ENCODE measurements around the gene VWF.
A peak's percentile ranks its signal among the peaks of the same experiment; 100 is the strongest.

VWF gene

DNA sequence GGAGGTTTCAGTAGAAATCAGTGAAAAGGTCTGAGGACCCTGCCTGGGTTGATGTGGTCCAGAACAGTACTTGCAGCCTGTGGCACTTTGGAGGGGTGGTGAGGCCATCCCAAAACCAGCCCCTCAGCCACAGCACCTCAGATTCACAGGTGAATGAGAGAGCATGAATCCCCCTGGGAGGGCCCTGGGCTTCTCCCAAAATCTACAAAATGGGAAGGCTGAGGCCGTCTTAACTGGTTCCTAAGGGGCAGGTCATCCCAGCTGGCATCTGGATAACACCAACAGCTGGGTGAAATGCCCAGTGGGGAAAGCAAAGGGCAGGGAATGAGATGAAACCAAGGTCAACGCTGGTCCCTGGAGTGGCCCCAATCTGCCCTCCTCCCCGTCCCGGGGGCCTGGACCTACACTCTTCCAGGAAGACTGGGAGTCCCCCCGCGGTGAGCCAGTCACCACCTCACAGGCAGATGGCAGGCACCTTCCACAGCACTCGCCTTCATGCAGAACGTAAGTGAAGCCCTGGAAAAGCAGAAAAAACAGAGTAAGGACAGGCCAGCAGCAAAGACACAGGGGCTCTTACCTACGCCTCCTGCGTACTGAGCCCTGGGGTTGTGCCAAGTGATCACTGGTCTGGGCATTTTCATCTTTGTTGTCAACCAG is 153.1 kb downstream of the VWF start:
- no peak overlapping the region for H3K4me3 ChIP-seq (ENCODE audit: low read length)
- TF ChIP-seq, protein P1, sequence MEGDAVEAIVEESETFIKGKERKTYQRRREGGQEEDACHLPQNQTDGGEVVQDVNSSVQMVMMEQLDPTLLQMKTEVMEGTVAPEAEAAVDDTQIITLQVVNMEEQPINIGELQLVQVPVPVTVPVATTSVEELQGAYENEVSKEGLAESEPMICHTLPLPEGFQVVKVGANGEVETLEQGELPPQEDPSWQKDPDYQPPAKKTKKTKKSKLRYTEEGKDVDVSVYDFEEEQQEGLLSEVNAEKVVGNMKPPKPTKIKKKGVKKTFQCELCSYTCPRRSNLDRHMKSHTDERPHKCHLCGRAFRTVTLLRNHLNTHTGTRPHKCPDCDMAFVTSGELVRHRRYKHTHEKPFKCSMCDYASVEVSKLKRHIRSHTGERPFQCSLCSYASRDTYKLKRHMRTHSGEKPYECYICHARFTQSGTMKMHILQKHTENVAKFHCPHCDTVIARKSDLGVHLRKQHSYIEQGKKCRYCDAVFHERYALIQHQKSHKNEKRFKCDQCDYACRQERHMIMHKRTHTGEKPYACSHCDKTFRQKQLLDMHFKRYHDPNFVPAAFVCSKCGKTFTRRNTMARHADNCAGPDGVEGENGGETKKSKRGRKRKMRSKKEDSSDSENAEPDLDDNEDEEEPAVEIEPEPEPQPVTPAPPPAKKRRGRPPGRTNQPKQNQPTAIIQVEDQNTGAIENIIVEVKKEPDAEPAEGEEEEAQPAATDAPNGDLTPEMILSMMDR (IDR thresholded peaks at IDR 0.05; ENCODE audit: insufficient read depth, low read depth, low read length, missing control alignments): no peak
- no peak for DNase-seq (ENCODE audit: low read depth)

DNA sequence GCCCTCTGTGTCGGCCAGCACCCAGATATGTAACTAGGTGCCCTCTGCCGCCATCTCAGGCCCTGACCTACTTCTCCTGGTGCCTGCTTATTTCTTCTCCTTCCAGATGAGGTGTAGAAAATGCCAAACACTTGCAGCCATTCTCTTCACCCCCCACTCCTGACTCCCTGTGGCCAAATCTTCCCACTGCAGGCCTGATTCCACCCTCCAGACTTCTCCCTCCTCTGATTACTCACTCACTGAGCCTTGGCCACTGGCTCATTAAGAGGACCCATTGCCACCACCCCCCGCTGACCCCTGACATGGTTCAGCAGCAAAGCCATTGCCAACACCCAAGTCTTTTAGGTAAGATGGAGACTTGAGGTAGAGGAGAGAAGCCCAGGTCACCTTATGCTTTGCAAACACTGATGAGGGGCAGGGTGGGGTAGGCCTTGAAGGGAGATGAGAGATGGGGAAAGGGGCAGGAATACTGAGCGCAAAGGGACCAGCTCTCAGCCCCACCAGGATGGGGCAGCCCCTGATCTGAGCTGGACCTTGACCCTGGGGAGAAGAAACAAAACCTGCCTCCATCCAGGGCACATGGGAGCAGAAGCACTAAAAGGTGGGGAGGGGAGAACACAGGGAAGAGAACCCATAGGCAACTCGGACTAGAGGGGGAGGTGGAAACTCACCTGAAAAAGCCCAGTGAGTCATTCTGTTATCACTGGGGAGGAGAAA is 154.3 kb downstream of the VWF start:
- no peak overlapping the region for H3K4me3 ChIP-seq (ENCODE audit: low read length)
- no peak for DNase-seq (ENCODE audit: low read depth)
- TF ChIP-seq, protein P1 (IDR thresholded peaks at IDR 0.05; ENCODE audit: insufficient read depth, low read depth, low read length, missing control alignments): no peak

DNA sequence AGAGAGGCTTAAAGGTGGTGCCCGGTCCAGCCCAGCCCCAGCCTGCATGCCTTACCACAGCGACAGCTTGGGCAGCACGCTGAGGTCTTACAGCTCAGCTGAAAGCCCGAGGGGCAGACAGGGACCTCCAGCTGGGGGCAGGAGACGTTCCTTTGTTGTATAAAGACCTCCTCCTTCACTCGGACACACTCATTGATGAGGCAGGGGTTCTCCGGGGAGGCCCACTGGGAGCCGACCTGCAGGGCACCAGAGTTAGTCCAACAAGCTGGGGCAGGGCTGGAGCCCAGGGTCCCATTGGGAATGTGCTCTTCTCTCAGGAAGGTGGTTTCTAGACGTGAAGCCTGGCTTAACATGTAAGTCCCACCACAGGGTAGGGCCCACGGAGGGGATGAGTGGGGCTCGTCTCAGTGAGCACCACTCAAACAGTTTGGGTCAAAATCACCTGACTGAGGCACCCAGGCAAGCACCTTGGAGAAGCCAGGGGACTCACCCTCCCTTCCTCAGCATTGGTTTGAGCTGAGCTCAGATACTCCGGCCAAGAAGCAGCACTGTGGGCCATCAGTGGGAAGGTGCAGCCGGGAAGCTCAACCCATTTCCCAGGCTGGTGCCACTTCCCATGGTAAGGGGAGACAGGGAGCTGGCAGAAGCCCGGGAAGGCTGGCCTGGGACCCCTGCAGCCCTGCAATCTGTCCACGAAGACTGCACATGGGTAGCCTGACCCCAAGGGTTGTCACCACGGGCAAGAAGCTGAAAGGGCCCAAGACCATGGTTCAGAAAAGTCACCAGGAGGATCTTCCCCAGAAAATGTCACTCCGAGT is 155.1 kb downstream of the VWF start:
- DNase-seq (ENCODE audit: low read depth): no peak
- TF ChIP-seq, protein P1 (IDR thresholded peaks at IDR 0.05; ENCODE audit: insufficient read depth, low read depth, low read length, missing control alignments): no peak

DNA sequence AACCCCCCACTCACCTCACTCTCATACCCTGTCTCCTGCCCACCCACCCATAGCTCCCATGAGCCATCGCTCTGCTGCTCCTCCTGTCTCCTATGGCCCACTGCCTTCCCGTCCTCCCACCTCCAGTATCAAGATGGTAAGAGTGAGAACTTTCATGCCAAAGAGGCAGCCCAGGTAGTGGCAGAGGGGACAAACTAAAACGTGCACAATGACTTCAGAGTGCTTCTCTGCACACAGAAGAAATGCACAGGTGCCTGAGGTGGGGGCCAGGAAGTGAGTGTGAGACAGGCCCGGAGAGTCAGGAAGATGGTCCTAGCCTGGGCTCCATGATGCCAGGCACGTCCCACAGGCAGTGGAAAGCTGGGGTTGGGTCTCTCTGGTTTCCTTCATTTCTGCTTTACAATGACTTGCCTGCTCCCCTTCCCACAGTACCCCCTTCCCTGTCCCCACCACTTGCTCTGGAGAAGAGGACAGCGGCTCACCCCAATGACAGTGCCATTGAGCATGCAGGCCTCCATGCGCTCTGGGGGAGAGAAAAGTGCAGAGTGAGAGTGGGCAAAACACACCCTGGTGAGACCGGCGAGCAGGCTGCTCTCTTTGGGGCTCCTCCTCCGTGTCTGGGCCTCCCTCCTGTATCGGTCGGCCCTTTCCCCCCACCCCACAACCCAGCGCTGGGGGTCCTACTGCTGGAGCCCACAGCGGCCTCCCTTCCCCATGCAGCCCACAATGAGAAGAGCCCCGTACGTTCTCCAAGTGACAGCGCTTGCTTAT is 156.6 kb downstream of the VWF start:
- no peak for DNase-seq (ENCODE audit: low read depth)
- TF ChIP-seq, protein P1 (IDR thresholded peaks at IDR 0.05; ENCODE audit: insufficient read depth, low read depth, low read length, missing control alignments): no peak

More for the DNA sequence above, 155.1 kb downstream of the VWF start:
- no peak overlapping the region for H3K4me3 ChIP-seq (ENCODE audit: low read length)

DNA sequence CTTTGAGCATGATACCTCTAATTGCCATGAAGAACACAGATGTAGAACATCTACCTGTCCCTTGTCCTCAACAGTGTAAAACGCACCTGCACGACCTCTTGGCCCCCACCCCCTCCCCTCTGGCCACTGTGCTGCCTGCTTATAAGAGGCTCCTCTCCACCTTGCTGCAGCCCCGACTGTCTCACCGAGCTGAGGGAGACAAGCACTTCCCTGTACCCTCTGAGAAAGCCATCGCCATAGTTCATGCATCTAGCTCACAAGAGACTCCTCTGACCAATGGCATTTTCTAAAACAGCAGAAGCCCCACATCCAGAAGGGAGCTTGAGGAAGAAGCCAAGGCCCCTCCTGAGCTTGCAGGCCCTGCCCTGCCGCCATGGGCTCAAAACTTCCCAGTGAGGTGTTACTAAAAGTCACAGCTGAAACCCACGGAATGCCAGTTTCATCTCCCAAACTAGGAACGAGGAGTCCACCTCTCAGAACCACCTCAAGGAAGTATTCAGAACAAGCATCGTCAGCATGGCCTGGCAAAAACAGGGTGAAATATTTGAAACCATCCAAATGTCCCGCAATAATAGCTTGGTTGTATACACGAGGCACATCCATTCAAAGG is 157.9 kb downstream of the VWF start:
- TF ChIP-seq, protein P1 (IDR thresholded peaks at IDR 0.05; ENCODE audit: insufficient read depth, low read depth, low read length, missing control alignments): no peak
- no peak overlapping the region for H3K4me3 ChIP-seq (ENCODE audit: low read length)
- no peak for DNase-seq (ENCODE audit: low read depth)

More for the DNA sequence above, 156.6 kb downstream of the VWF start:
- H3K4me3 ChIP-seq (ENCODE audit: low read length): no peak overlapping the region

DNA sequence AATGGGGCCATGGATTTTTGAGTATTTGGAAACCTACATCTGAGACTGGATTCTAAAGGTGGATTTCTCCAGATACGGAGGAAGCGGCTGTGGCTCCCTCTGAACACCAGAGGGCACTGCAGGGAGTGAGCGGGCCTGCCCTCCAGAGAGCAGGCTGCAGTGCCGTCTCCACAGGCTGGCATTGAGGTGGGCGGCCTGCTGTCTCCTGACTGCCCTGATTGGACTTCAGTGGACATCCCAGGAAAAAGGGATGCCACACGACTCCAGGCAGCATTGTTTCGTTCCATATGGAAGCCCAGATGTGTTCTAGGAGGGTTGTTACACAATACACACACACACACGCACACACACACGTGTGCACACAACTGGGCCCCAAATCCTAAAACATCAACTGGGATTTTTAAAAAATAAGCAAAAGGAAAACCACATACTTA is 158.5 kb downstream of the VWF start:
- peak; percentile 54 for DNase-seq (ENCODE audit: low read depth)
- TF ChIP-seq, protein P1 (IDR thresholded peaks at IDR 0.05; ENCODE audit: insufficient read depth, low read depth, low read length, missing control alignments): peak; percentile 88

More for the DNA sequence above, 158.5 kb downstream of the VWF start:
- H3K4me3 ChIP-seq (ENCODE audit: low read length): no peak overlapping the region
